WTC11 (cell line): ENCODE data around the gene AQP5.

ENCODE experiments used
- CBFB ChIP-seq: sonication (generic); formaldehyde crosslinking; IDR thresholded peaks from 2 replicates; pipeline ENCODE4 v1.8.1; 2022; ENCODE audit warnings: mild to moderate bottlenecking, low read depth, missing genetic modification reagents
- KAT7 ChIP-seq: sonication (generic); formaldehyde crosslinking; IDR thresholded peaks from 2 replicates; pipeline ENCODE4 v1.8.1; 2023; ENCODE audit warnings: missing genetic modification reagents, mild to moderate bottlenecking, borderline replicate concordance
- NFE2L1 ChIP-seq: sonication (generic); formaldehyde crosslinking; IDR thresholded peaks from 2 replicates; pipeline ENCODE4 v1.8.1; 2023; ENCODE audit warnings: missing genetic modification reagents
- NR3C1 ChIP-seq: sonication (generic); formaldehyde crosslinking; conservative IDR thresholded peaks from 2 replicates; pipeline ENCODE4 v1.8.1; 2023; ENCODE audit warnings: low read depth, mild to moderate bottlenecking, missing genetic modification reagents
- SP1 ChIP-seq: sonication (generic); formaldehyde crosslinking; conservative IDR thresholded peaks from 2 replicates; pipeline ENCODE4 v1.8.1; 2022; ENCODE audit warnings: missing genetic modification reagents
- TCF7 ChIP-seq: sonication (generic); formaldehyde crosslinking; IDR thresholded peaks from 2 replicates; pipeline ENCODE4 v1.8.0; 2022; ENCODE audit warnings: mild to moderate bottlenecking, low read depth, missing genetic modification reagents, moderate library complexity
- ZBTB21 ChIP-seq: sonication (generic); formaldehyde crosslinking; IDR thresholded peaks from 2 replicates; pipeline ENCODE4 v1.8.1; 2023; ENCODE audit warnings: mild to moderate bottlenecking, missing genetic modification reagents, borderline replicate concordance
- ZNF423 ChIP-seq: fragments of 250-450 bp; sonication (Bioruptor Pico); IDR thresholded peaks from 2 replicates; pipeline ENCODE4 v2.1.2; 2022; ENCODE audit warnings: mild to moderate bottlenecking, moderate library complexity
- TF ChIP-seq, protein P1 (sequence below): sonication (generic); formaldehyde crosslinking; conservative IDR thresholded peaks from 2 replicates; pipeline ENCODE4 v1.8.1; 2022; ENCODE audit warnings: mild to moderate bottlenecking, missing genetic modification reagents
- TF ChIP-seq, protein P2 (sequence below): fragments of 200-600 bp; IDR thresholded peaks from 2 replicates; pipeline ENCODE4 v1.8.0; 2022; ENCODE audit warnings: antibody characterized with exemption
- TF ChIP-seq, protein P3 (sequence below): sonication (generic); formaldehyde crosslinking; IDR thresholded peaks from 2 replicates; pipeline ENCODE4 v1.8.0; 2022; ENCODE audit warnings: mild to moderate bottlenecking, missing genetic modification reagents
- TF ChIP-seq, protein P4 (sequence below): sonication (generic); formaldehyde crosslinking; IDR thresholded peaks from 2 replicates; pipeline ENCODE4 v1.8.0; 2023; ENCODE audit warnings: missing genetic modification reagents

DNA sequence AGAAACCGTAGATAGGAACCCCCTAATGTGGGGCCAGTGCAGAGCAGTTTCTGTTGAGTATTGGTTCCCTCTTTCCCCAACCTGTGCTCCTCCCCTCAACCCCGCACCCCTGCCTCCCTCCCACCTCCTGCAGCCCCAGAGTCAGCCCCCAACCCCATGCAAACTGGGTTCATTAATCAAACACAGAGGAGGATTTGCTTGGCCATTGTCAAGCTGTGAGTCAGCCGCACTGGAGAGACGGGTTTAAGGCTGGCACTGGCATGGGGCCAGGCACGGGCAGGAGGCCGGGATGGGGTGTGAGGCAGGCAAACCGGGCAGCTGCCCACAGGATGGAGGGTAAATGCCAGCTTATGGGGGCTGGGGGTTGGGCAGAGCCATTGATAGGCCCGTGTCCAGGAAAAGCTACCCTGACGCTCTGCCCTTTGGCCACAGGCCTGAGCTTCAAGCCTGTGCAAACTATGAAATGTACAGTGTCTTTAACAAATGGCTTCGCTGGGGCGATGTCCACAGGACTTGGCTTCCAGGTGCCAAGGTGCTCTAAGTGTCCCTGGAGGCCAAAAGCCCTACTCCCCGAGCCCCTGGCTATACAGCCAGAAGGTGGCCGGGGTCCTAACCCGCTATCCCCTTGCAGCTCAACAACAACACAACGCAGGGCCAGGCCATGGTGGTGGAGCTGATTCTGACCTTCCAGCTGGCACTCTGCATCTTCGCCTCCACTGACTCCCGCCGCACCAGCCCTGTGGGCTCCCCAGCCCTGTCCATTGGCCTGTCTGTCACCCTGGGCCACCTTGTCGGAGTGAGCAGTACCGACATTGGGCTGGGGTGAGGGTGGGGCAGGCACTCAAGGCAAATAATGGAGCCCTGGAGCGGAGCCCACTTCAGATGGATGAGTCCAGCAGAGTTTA is 1.4 kb downstream of the AQP5 start:
- TF ChIP-seq, protein P1, sequence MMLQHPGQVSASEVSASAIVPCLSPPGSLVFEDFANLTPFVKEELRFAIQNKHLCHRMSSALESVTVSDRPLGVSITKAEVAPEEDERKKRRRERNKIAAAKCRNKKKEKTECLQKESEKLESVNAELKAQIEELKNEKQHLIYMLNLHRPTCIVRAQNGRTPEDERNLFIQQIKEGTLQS (CRISPR knock-in tag): no peak
- TF ChIP-seq NR3C1 (CRISPR knock-in tag): no peak
- no peak for TF ChIP-seq NFE2L1 (CRISPR knock-in tag)
- no peak for TF ChIP-seq SP1
- TF ChIP-seq, protein P2, sequence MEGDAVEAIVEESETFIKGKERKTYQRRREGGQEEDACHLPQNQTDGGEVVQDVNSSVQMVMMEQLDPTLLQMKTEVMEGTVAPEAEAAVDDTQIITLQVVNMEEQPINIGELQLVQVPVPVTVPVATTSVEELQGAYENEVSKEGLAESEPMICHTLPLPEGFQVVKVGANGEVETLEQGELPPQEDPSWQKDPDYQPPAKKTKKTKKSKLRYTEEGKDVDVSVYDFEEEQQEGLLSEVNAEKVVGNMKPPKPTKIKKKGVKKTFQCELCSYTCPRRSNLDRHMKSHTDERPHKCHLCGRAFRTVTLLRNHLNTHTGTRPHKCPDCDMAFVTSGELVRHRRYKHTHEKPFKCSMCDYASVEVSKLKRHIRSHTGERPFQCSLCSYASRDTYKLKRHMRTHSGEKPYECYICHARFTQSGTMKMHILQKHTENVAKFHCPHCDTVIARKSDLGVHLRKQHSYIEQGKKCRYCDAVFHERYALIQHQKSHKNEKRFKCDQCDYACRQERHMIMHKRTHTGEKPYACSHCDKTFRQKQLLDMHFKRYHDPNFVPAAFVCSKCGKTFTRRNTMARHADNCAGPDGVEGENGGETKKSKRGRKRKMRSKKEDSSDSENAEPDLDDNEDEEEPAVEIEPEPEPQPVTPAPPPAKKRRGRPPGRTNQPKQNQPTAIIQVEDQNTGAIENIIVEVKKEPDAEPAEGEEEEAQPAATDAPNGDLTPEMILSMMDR: no peak
- no peak for TF ChIP-seq ZBTB21 (CRISPR knock-in tag)
- TF ChIP-seq TCF7 (CRISPR knock-in tag): no peak
- no peak for TF ChIP-seq CBFB (CRISPR knock-in tag)
- TF ChIP-seq KAT7 (CRISPR knock-in tag): no peak
- TF ChIP-seq, protein P3, sequence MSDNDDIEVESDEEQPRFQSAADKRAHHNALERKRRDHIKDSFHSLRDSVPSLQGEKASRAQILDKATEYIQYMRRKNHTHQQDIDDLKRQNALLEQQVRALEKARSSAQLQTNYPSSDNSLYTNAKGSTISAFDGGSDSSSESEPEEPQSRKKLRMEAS: no peak
- TF ChIP-seq, protein P4, sequence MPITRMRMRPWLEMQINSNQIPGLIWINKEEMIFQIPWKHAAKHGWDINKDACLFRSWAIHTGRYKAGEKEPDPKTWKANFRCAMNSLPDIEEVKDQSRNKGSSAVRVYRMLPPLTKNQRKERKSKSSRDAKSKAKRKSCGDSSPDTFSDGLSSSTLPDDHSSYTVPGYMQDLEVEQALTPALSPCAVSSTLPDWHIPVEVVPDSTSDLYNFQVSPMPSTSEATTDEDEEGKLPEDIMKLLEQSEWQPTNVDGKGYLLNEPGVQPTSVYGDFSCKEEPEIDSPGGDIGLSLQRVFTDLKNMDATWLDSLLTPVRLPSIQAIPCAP (CRISPR knock-in tag): no peak
- no peak for TF ChIP-seq ZNF423 (CRISPR knock-in tag)
